H7 (cell line): Measurements from ENCODE around the gene SMIM12. TPM values are rescaled to one million over a fixed set of nuclear protein-coding genes. Genes with fewer than 3 reads are reported as not detected.
"Not testable (repeated sequence)": the region's sequence is repeated elsewhere in the genome, so short reads cannot be mapped to it uniquely, and the experiment has no call there.

Source experiments
- DNase-seq: peaks from one replicate; pipeline ENCODE4 v3.0.0; 2012
- H3K27me3 ChIP-seq: 2 replicates; pipeline ENCODE4 v1.6.0; 2011; ENCODE audit warnings: mild to moderate bottlenecking, low read length; ENCODE audit not compliant: control insufficient read depth, insufficient read depth
- H3K36me3 ChIP-seq: replicated peaks from 2 replicates; pipeline ENCODE4 v1.5.1; 2011; ENCODE audit warnings: low read length; ENCODE audit not compliant: control insufficient read depth, insufficient read depth
- H3K4me3 ChIP-seq: 2 replicates; pipeline ENCODE4 v1.5.1; 2011; ENCODE audit warnings: low read depth, mild to moderate bottlenecking, control low read depth, low read length, moderate library complexity; ENCODE audit not compliant: insufficient read depth
- total RNA-seq: library from RNA; depleted of rRNA; stranded (reverse); fragments of >200 nt; shearing (Covaris generic); gene quantifications from 2 replicates; pipeline ENCODE4 v1.2.3, GENCODE V29; 2014; rRNA removed

SMIM12 gene
- total RNA-seq, 1 experiment from 2014 or later = 55.4 TPM

DNA sequence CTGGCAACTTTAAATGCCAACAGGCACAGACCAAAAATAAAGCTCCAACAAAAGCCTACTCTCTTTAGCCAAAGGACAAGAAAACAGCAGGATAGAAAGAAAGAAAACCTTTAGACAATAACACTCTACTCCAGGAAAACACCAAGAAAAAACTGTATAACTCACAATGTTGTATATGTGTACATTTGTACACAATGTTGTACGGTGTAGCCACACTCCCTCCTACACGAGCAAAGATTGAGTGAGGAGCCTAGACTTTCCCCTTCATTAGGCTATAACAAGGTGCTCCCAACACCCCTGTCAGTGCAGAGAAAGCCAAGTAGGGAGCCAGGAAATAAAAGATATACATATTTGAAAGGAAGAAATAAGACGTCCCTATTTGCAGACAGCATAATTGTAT, 42.8 kb downstream of the SMIM12 start:
- Histone ChIP-seq H3K27me3 (no peaks in the 10 kb centered on the region), H3K36me3 (no peaks in the 10 kb centered on the region), H3K4me3 (no peak overlapping the region)
- no peak for DNase-seq

- no peak overlapping the region for H3K4me3 ChIP-seq
- no peak for DNase-seq
- H3K27me3 ChIP-seq = no peaks in the 10 kb centered on the region
- H3K36me3 ChIP-seq = no peaks in the 10 kb centered on the region
Measured at GRCh38 chr1:34816332-34816731, 43.2 kb downstream of the SMIM12 start.

DNA sequence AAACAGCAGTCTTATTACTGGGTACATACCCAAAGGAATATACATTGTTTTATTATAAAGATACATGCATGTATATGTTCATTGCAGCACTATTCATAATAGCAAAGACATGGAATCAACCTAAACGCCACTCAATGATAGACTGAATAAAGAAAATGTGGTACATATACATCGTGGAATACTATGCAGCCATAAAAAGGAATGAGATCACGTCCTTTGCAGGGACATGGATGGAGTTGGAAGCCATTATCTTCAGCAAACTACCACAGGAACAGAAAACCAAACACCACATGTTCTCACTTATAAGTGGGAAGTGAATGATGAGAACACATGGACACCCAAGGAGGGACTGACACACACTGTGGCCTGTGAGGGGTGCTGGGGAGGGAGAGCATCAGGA, 48.8 kb downstream of the SMIM12 start:
- H3K36me3 ChIP-seq, H3K27me3 ChIP-seq, DNase-seq, H3K4me3 ChIP-seq: not testable (repeated sequence)

- no peaks in the 10 kb centered on the region for H3K36me3 ChIP-seq
- no peaks in the 10 kb centered on the region for H3K27me3 ChIP-seq
- no peak overlapping the region for H3K4me3 ChIP-seq
- no peak for DNase-seq
Measured at GRCh38 chr1:34808051-34808810, 51.3 kb downstream of the SMIM12 start.

DNA sequence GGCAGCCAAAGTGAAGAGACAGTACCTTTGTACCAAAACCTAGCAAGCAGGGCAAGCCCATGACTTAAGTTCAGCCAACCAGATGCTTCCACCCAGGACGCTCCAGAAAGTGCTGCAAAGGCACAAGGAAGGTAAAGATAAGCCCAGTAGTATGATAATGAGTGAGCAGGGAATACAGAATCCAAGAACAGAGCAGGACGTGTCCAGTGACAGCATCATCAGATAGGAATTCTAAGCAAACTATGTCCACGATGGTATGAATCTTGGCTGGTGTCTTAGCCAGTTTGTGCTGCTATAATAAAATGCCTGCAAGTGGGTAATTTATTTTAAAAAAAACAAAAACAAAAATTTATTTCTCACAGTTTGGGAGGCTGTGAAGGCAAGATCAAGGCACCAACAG, 53.2 kb downstream of the SMIM12 start:
- H3K36me3 ChIP-seq = no peaks in the 10 kb centered on the region
- H3K27me3 ChIP-seq = no peaks in the 10 kb centered on the region
- no peak overlapping the region for H3K4me3 ChIP-seq
- DNase-seq = no peak

- Histone ChIP-seq H3K36me3 (no peaks in the 10 kb centered on the region), H3K27me3 (no peaks in the 10 kb centered on the region), H3K4me3 (no peak overlapping the region)
- DNase-seq = no peak
Measured at GRCh38 chr1:34803770-34804169, 55.8 kb downstream of the SMIM12 start.

Other genes with a start within 250 kb of the SMIM12 start
- gene GJB5, start 104.7 kb downstream of the SMIM12 start, total RNA-seq = 0.48 TPM in 1 of 2 replicates, not detected in the other
- gene GJB4, start 100.0 kb downstream of the SMIM12 start, total RNA-seq = not detected in 2 replicates
- 0.31 TPM in 1 of 2 replicates, not detected in the other for gene GJB3, start 78.5 kb downstream of the SMIM12 start, total RNA-seq
- gene GJA4, start 66.8 kb downstream of the SMIM12 start, total RNA-seq = 0.85 and 3.2 TPM in 2 replicates
- gene DLGAP3, start 69.9 kb upstream of the SMIM12 start, total RNA-seq = 3.9 and 9.2 TPM in 2 replicates
- 35.6 and 43.0 TPM in 2 replicates for gene TMEM35B, start 125.6 kb upstream of the SMIM12 start, total RNA-seq
- 11.7 and 19.0 TPM in 2 replicates for gene ZMYM6, start 172.2 kb upstream of the SMIM12 start, total RNA-seq
- gene ZMYM1, start 219.6 kb upstream of the SMIM12 start, total RNA-seq = 51.1 and 60.2 TPM in 2 replicates